ENCODE measurements around the gene FAM131A. TPM values are rescaled to one million over a fixed set of nuclear protein-coding genes. Genes with fewer than 3 reads are reported as not detected.

FAM131A gene
- total RNA-seq (2011; cell fraction: chromatin; rRNA removed; ENCODE audit: low replicate concordance) = 29.4 and 66.9 TPM in 2 replicates
- total RNA-seq (2011; cell fraction: nucleolus; rRNA removed) = 33.2 and 33.8 TPM in 2 replicates
- total RNA-seq (2011; cell fraction: nucleoplasm; rRNA removed) = 38.1 and 45.6 TPM in 2 replicates
- total RNA-seq (2014; rRNA removed) = 11.1 and 12.9 TPM in 2 replicates
- total RNA-seq (2014; rRNA removed; fragmentation: Illumina TruSeq; extraction: Trizol) = 2.8 and 3.6 TPM in 2 replicates
- total RNA-seq (2015; rRNA removed; fragmentation: Illumina TruSeq; extraction: Trizol) = 4.3 and 5.3 TPM in 2 replicates
- 8.9 and 9.1 TPM in 2 replicates for total RNA-seq (2021)
- polyA plus RNA-seq (2011; rRNA removed) = 11.0 and 11.7 TPM in 2 replicates
- 16.4 and 28.8 TPM in 2 replicates for polyA plus RNA-seq (2011; cell fraction: cytosol; rRNA removed)
- polyA plus RNA-seq (2011; cell fraction: nucleus; rRNA removed) = 22.8 and 31.3 TPM in 2 replicates
- 7.3 and 11.6 TPM in 2 replicates for polyA plus RNA-seq (2012)
- polyA plus RNA-seq (2014; fragmentation: Illumina TruSeq; extraction: Trizol) = 3.8 and 5.1 TPM in 2 replicates
- 1 to 10 TPM in 1 of 2 experiments, under 1 TPM in 1; 0.48 to 1.4 TPM for polyA plus RNA-seq (2014; fragmentation: Nextera tagmentation; extraction: Ambion mirVana)
- polyA plus RNA-seq (2014; rRNA removed) = 9.4 and 9.8 TPM in 2 replicates
- polyA minus RNA-seq (2011; rRNA and poly(A)+ RNA removed) = 5.0 and 9.2 TPM in 2 replicates
- 5.5 and 12.1 TPM in 2 replicates for polyA minus RNA-seq (2011; cell fraction: cytosol; rRNA and poly(A)+ RNA removed)
- 5.3 and 8.0 TPM in 2 replicates for polyA minus RNA-seq (2011; cell fraction: nucleus; rRNA and poly(A)+ RNA removed)
- Bru-seq, nascent RNA = percentile 59 among the genes with signal in this experiment
- BruChase-seq, experiment 1, labeled RNA remaining after a 2-hour chase = percentile 55 among the genes with signal in this experiment
- BruChase-seq, experiment 2, labeled RNA remaining after a 6-hour chase = percentile 58 among the genes with signal in this experiment
- long read RNA-seq, experiment 1, transcript FAM131A-202 (6 exons, 2,421 nt) = major isoform, 5 of 43 reads
- long read RNA-seq, experiment 1, partial matches to known transcripts = 34 of 43 reads
- long read RNA-seq, experiment 1, other reads (novel, unspliced or antisense) = 2 of 43 reads
- long read RNA-seq, experiment 2, partial matches to known transcripts = 2 of 17 reads
- long read RNA-seq, experiment 2, other reads (novel, unspliced or antisense) = 8 of 17 reads
- long read RNA-seq, experiment 3, partial matches to known transcripts = 1 of 3 reads
- long read RNA-seq, experiment 3, other reads (novel, unspliced or antisense) = 1 of 3 reads

GRCh38 chr3:184337399-184337714 lies at the start of gene FAM131A:
FAM131A (plus strand) TSS chr3:184337600; CDS start chr3:184337631, 31 bp downstream.
- no peak for TF ChIP-seq SMAD3 (CRISPR knock-in tag; conservative IDR thresholded peaks at IDR 0.05)
- TF ChIP-seq SREBF2 (CRISPR knock-in tag; IDR thresholded peaks at IDR 0.05) = no peak
- TF ChIP-seq BRD9 (IDR thresholded peaks at IDR 0.05; ENCODE audit: low read depth, partially characterized antibody) = no peak
- TF ChIP-seq ARID1B (IDR thresholded peaks at IDR 0.05) = no peak
- TF ChIP-seq MCM2 (IDR thresholded peaks at IDR 0.05; ENCODE audit: low read depth) = no peak
- no peak for TF ChIP-seq HDAC3 (IDR thresholded peaks at IDR 0.05; ENCODE audit: borderline replicate concordance, partially characterized antibody)
- TF ChIP-seq NCOA4 (IDR thresholded peaks at IDR 0.05; ENCODE audit: partially characterized antibody) = no peak
- no peak for TF ChIP-seq GABPB1 (CRISPR knock-in tag; IDR thresholded peaks at IDR 0.05)
- TF ChIP-seq, protein P1, sequence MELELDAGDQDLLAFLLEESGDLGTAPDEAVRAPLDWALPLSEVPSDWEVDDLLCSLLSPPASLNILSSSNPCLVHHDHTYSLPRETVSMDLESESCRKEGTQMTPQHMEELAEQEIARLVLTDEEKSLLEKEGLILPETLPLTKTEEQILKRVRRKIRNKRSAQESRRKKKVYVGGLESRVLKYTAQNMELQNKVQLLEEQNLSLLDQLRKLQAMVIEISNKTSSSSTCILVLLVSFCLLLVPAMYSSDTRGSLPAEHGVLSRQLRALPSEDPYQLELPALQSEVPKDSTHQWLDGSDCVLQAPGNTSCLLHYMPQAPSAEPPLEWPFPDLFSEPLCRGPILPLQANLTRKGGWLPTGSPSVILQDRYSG (tag; conservative IDR thresholded peaks at IDR 0.05; ENCODE audit: low read depth) = no peak
- TF ChIP-seq KDM2B (CRISPR knock-in tag; IDR thresholded peaks at IDR 0.05) = no peak
- TF ChIP-seq ZNF212 (CRISPR knock-in tag; IDR thresholded peaks at IDR 0.05) = no peak
- TF ChIP-seq, protein P2, sequence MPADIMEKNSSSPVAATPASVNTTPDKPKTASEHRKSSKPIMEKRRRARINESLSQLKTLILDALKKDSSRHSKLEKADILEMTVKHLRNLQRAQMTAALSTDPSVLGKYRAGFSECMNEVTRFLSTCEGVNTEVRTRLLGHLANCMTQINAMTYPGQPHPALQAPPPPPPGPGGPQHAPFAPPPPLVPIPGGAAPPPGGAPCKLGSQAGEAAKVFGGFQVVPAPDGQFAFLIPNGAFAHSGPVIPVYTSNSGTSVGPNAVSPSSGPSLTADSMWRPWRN (IDR thresholded peaks at IDR 0.05; ENCODE audit: low read depth) = no peak
- no peak for TF ChIP-seq HLTF (IDR thresholded peaks at IDR 0.05)
- TF ChIP-seq CHD1 (IDR thresholded peaks at IDR 0.05; ENCODE audit: low read length) = no peak
- TF ChIP-seq MTA2 (IDR thresholded peaks at IDR 0.05; ENCODE audit: low read depth) = no peak
- TF ChIP-seq ZNF3 (CRISPR knock-in tag; IDR thresholded peaks at IDR 0.05) = no peak
- TF ChIP-seq, protein P3, sequence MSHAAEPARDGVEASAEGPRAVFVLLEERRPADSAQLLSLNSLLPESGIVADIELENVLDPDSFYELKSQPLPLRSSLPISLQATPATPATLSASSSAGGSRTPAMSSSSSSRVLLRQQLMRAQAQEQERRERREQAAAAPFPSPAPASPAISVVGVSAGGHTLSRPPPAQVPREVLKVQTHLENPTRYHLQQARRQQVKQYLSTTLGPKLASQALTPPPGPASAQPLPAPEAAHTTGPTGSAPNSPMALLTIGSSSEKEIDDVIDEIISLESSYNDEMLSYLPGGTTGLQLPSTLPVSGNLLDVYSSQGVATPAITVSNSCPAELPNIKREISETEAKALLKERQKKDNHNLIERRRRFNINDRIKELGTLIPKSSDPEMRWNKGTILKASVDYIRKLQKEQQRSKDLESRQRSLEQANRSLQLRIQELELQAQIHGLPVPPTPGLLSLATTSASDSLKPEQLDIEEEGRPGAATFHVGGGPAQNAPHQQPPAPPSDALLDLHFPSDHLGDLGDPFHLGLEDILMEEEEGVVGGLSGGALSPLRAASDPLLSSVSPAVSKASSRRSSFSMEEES (CRISPR knock-in tag; IDR thresholded peaks at IDR 0.05) = no peak
- in situ Hi-C loops (cut with MboI) (no loop called here), intact Hi-C loops (cut with micrococcal nuclease) (no loop called here)
- Histone ChIP-seq H3K27me3 (ENCODE audit: control insufficient read depth in 2 of 2, insufficient read depth in 2 of 2, low read length in 2 of 2) (no peaks in the 10 kb centered on the region), H3K27ac (ENCODE audit: extremely low read depth, low read depth, low read length) (peak within 1 kb of the TSS; percentile 83; the same call in 2 of the 3 replicates), H3K9me3 (replicated peaks; ENCODE audit: control insufficient read depth, insufficient read depth, low read depth, low read length) (no peaks in the 10 kb centered on the region), H3K4me2 (ENCODE audit: insufficient read depth, low read length) (peak within 1 kb of the TSS; percentile 80), H3K4me1 (replicated peaks in 1 of 2; ENCODE audit: control insufficient read depth in 2 of 2, insufficient read depth in 2 of 2, low read length in 2 of 2) (peaks cover 43 to 62% of the 10 kb centered on the region in 2 experiments), H4K20me1 (replicated peaks; ENCODE audit: control insufficient read depth, insufficient read depth, low read length) (peaks cover 24% of the 10 kb centered on the region), H3K9me1 (ENCODE audit: control insufficient read depth, insufficient read depth, low read length) (peaks cover 11% of the 10 kb centered on the region), H3K9ac (ENCODE audit: insufficient read depth in 1 of 2, low read depth in 2 of 2, low read length in 2 of 2) (peak within 1 kb of the TSS; percentile 70 to 98), H3K79me2 (ENCODE audit: control insufficient read depth, insufficient read depth, low read length) (peaks cover 16% of the 10 kb centered on the region), H3K36me3 (ENCODE audit: control insufficient read depth, insufficient read depth, low read length) (peaks cover 37% of the 10 kb centered on the region), H3K4me3 (peak within 1 kb of the TSS; percentile 62), H2AFZ (ENCODE audit: low read depth, low read length) (peak within 1 kb of the TSS; percentile 34; the same call in 1 of the 2 replicates)
- ChIA-PET POLR2A (interaction anchor here (0.6 to 1.9 kb wide), 5 partner anchors 8 to 129 kb away, joined by 3 to 8 read pairs (median 5); no protein-coding TSS in a partner anchor), CTCF (ENCODE audit: low intra/inter-chr PET ratio) (no interaction called here)
- 91% methylated on average over 6 of the region's 6 CpGs for WGBS (ENCODE audit: insufficient coverage, low coverage, missing lambda C conversion rate)
- no peak for DNase-seq (ENCODE audit: extremely low read depth in 1 of 4, low spot score in 3 of 4)
- no peak for FAIRE-seq
- no peak for ATAC-seq
- BruUV-seq (replicated peaks) = no TSS peak
